ENCODE results near the gene PRR18. TPM values are rescaled to one million over a fixed set of nuclear protein-coding genes. Genes with fewer than 3 reads are reported as not detected.

PRR18 gene
- total RNA-seq, 1 experiment from 2014 or later: not detected

DNA sequence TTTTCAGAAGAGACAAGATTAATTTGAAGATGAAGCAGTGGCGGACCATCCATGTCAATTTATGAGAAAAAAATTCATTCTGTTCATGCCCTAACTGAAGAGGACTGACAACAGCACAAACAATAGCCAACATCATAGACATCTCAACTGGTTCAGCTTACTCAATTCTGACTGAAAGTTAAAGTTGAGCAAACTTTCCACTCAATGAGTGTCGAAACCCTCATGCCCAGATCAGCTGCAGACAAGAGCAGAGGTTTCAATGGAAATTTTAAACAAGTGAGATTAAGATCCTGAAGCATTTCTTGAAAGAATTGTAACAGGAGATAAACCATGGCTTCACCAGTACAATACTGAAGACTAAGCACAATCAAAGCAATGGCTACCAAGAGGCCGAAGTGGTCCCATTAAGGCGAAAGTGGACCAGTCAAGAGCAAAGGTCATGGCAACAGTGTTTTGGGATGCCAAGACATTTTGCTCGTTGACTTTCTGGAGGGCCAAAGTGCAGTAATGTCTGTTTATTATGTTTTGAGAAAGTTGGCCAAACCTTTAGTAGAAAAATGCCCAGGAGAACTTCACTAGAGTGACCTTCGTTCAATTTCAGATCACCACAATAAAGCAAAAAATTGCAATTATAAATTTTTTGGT lies 40.2 kb upstream of the PRR18 start:
- Histone ChIP-seq H3K4ac (ENCODE audit: low read depth, low read length) (no peak overlapping the region), H3K23ac (ENCODE audit: insufficient read length, low read depth, low read length) (no peak overlapping the region), H3K4me1 (ENCODE audit: insufficient read depth, low read length) (peaks cover under 1% of the 10 kb centered on the region; the same call in 1 of the 2 replicates), H3K27ac (ENCODE audit: insufficient read length, low read depth, low read length) (no peak overlapping the region), H3K79me2 (ENCODE audit: insufficient read depth, low read length) (no peaks in the 10 kb centered on the region), H3T11ph (ENCODE audit: low read length) (no peak overlapping the region), H2BK15ac (ENCODE audit: low read depth, low read length) (no peak overlapping the region), H2BK20ac (ENCODE audit: low read depth, low read length, poor library complexity, severe bottlenecking) (no peak overlapping the region), H3K9me3 (ENCODE audit: control insufficient read depth, low read depth, low read length) (no peaks in the 10 kb centered on the region), H2BK120ac (ENCODE audit: low read depth, low read length, poor library complexity, severe bottlenecking) (no peak overlapping the region), H4K20me1 (ENCODE audit: control insufficient read depth, insufficient read depth, insufficient read length) (no peaks in the 10 kb centered on the region), H2BK12ac (ENCODE audit: insufficient read length, low read depth, low read length) (no peak overlapping the region), H3K56ac (ENCODE audit: insufficient read length, low read depth, low read length) (no peak overlapping the region), H2AK5ac (ENCODE audit: insufficient read length, low read length) (no peak overlapping the region), H4K8ac (replicated peaks; ENCODE audit: insufficient read length, low read depth, low read length) (no peak overlapping the region), H3K4me2 (ENCODE audit: insufficient read depth, insufficient read length, low read length) (no peak overlapping the region), H4K91ac (ENCODE audit: insufficient read length, low read depth, low read length) (no peak overlapping the region), H3K14ac (ENCODE audit: insufficient read depth, low read length) (no peak overlapping the region), H3K18ac (ENCODE audit: insufficient read length, low read depth, low read length) (no peak overlapping the region), H4K5ac (ENCODE audit: insufficient read length, low read depth, low read length) (no peak overlapping the region), H3K23me2 (ENCODE audit: insufficient read length, low read depth, low read length, poor library complexity, severe bottlenecking) (no peaks in the 10 kb centered on the region), H3K79me1 (ENCODE audit: insufficient read depth, low read depth, low read length, poor library complexity, severe bottlenecking) (no peaks in the 10 kb centered on the region), H3K27me3 (ENCODE audit: insufficient read depth, low read length) (no peaks in the 10 kb centered on the region), H3K9ac (ENCODE audit: extremely low read depth, insufficient read length, low read length) (no peak overlapping the region), H2AFZ (ENCODE audit: low read length) (no peak overlapping the region), H2BK5ac (ENCODE audit: insufficient read length, low read length) (no peak overlapping the region)
- Mint-ChIP-seq H3K36me3 (ENCODE audit: insufficient read depth in 1 of 3, low read depth in 3 of 3) (peaks cover 0 to 1% (median 0%) of the 10 kb centered on the region in 3 experiments; a peak in 1 of 7 replicates), H3K4me1 (peaks cover 12 to 14% of the 10 kb centered on the region in 2 experiments), H3K4me3 (no peak overlapping the region), H3K27ac (no peak overlapping the region), H3K9me3 (peaks cover 8 to 11% of the 10 kb centered on the region in 2 experiments; a peak in 4 of 5 replicates), H3K27me3 (ENCODE audit: low read depth) (peaks cover 1% of the 10 kb centered on the region; the same call in 1 of the 2 replicates)
- no peak for DNase-seq
- WGBS (ENCODE audit: extremely low coverage, insufficient read length, low lambda C conversion rate): no CpG with 5 or more reads among the region's 6 CpGs
- TF ChIP-seq, protein P1, sequence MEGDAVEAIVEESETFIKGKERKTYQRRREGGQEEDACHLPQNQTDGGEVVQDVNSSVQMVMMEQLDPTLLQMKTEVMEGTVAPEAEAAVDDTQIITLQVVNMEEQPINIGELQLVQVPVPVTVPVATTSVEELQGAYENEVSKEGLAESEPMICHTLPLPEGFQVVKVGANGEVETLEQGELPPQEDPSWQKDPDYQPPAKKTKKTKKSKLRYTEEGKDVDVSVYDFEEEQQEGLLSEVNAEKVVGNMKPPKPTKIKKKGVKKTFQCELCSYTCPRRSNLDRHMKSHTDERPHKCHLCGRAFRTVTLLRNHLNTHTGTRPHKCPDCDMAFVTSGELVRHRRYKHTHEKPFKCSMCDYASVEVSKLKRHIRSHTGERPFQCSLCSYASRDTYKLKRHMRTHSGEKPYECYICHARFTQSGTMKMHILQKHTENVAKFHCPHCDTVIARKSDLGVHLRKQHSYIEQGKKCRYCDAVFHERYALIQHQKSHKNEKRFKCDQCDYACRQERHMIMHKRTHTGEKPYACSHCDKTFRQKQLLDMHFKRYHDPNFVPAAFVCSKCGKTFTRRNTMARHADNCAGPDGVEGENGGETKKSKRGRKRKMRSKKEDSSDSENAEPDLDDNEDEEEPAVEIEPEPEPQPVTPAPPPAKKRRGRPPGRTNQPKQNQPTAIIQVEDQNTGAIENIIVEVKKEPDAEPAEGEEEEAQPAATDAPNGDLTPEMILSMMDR (conservative IDR thresholded peaks at IDR 0.05): no peak
